Activated T-helper 17 cell treated with anti-CD3 and anti-CD28 coated beads, Interleukin-2, amount 50 U/mL, for 72 hours (primary cell): Measurements from ENCODE around the gene LRP1B. TPM values are rescaled to one million over a fixed set of nuclear protein-coding genes. Genes with fewer than 3 reads are reported as not detected.

Experiments used
- ATAC-seq: fragments of 150-1000 bp; cut with Tn5 transposase; replicated peaks from 2 replicates; pipeline ENCODE4 v1.10.0; 2021; ENCODE audit warnings: mild to moderate bottlenecking, moderate library complexity
- H3K27ac Mint-ChIP-seq: one replicate; pipeline ENCODE4 v1.8.0; 2022; ENCODE audit warnings: mixed read lengths
- H3K27me3 Mint-ChIP-seq: one replicate; pipeline ENCODE4 v1.8.0; 2022; ENCODE audit warnings: mixed read lengths
- H3K36me3 Mint-ChIP-seq: one replicate; pipeline ENCODE4 v1.8.0; 2022; ENCODE audit warnings: low read depth, mild to moderate bottlenecking, mixed read lengths
- H3K4me1 Mint-ChIP-seq: one replicate; pipeline ENCODE4 v1.8.0; 2022; ENCODE audit warnings: mixed read lengths
- H3K4me3 Mint-ChIP-seq: one replicate; pipeline ENCODE4 v1.8.0; 2022; ENCODE audit warnings: mild to moderate bottlenecking, mixed read lengths
- H3K9me3 Mint-ChIP-seq: one replicate; pipeline ENCODE4 v1.8.0; 2022; ENCODE audit warnings: mixed read lengths
- total RNA-seq, 2 donors: library from RNA; stranded (reverse); gene quantifications; one replicate each; pipeline ENCODE4 v1.2.3, GENCODE V29; 2022

The LRP1B gene
- total RNA-seq, 2 donors from 2014 or later, result not detected

- Mint-ChIP-seq H3K27me3 (no peaks in the 10 kb centered on the region), H3K4me1 (no peaks in the 10 kb centered on the region), H3K27ac (no peak overlapping the region), H3K4me3 (no peak overlapping the region), H3K9me3 (peaks cover 18% of the 10 kb centered on the region), H3K36me3 (no peaks in the 10 kb centered on the region)
- ATAC-seq, result no peak
Measured at GRCh38 chr2:141940709-141941108, 190.1 kb downstream of the LRP1B start.

GRCh38 chr2:141933226-141933625 lies 197.6 kb downstream of the LRP1B start:
- Mint-ChIP-seq H3K27me3 (no peaks in the 10 kb centered on the region), H3K9me3 (peaks cover 9% of the 10 kb centered on the region), H3K4me1 (no peaks in the 10 kb centered on the region), H3K36me3 (no peaks in the 10 kb centered on the region), H3K27ac (no peak overlapping the region), H3K4me3 (no peak overlapping the region)
- no peak for ATAC-seq

- no peak overlapping the region for H3K4me3 Mint-ChIP-seq
- H3K36me3 Mint-ChIP-seq, result no peaks in the 10 kb centered on the region
- no peaks in the 10 kb centered on the region for H3K4me1 Mint-ChIP-seq
- no peak overlapping the region for H3K27ac Mint-ChIP-seq
- no peak for ATAC-seq
- no peaks in the 10 kb centered on the region for H3K27me3 Mint-ChIP-seq
- H3K9me3 Mint-ChIP-seq, result peaks cover 14% of the 10 kb centered on the region
Measured at GRCh38 chr2:141932261-141932660, 198.6 kb downstream of the LRP1B start.

- Mint-ChIP-seq H3K4me1 (no peaks in the 10 kb centered on the region), H3K27me3 (no peaks in the 10 kb centered on the region)
Measured at GRCh38 chr2:141931797-141932196, 199.0 kb downstream of the LRP1B start.

GRCh38 chr2:141930803-141931202 lies 200.0 kb downstream of the LRP1B start:
- Mint-ChIP-seq H3K4me1 (no peaks in the 10 kb centered on the region), H3K9me3 (peaks cover 18% of the 10 kb centered on the region), H3K27ac (no peak overlapping the region), H3K36me3 (no peaks in the 10 kb centered on the region), H3K27me3 (no peaks in the 10 kb centered on the region), H3K4me3 (no peak overlapping the region)
- no peak for ATAC-seq

More at GRCh38 chr2:141931797-141932196, 199.0 kb downstream of the LRP1B start:
- ATAC-seq, result no peak
- H3K27ac Mint-ChIP-seq, result no peak overlapping the region
- H3K9me3 Mint-ChIP-seq, result peaks cover 15% of the 10 kb centered on the region
- H3K4me3 Mint-ChIP-seq, result no peak overlapping the region
- no peaks in the 10 kb centered on the region for H3K36me3 Mint-ChIP-seq

GRCh38 chr2:141929331-141930252 lies 201.2 kb downstream of the LRP1B start:
- ATAC-seq, result no peak
- Mint-ChIP-seq H3K27me3 (no peaks in the 10 kb centered on the region), H3K4me3 (no peak overlapping the region), H3K4me1 (no peaks in the 10 kb centered on the region), H3K27ac (no peak overlapping the region), H3K36me3 (no peaks in the 10 kb centered on the region), H3K9me3 (peaks cover 18% of the 10 kb centered on the region)

GRCh38 chr2:141928476-141928875 lies 202.3 kb downstream of the LRP1B start:
- Mint-ChIP-seq H3K27me3 (no peaks in the 10 kb centered on the region), H3K9me3 (peaks cover 18% of the 10 kb centered on the region), H3K4me1 (no peaks in the 10 kb centered on the region), H3K36me3 (no peaks in the 10 kb centered on the region), H3K27ac (no peak overlapping the region), H3K4me3 (no peak overlapping the region)
- ATAC-seq, result no peak

- H3K4me3 Mint-ChIP-seq, result no peak overlapping the region
- no peaks in the 10 kb centered on the region for H3K4me1 Mint-ChIP-seq
- no peaks in the 10 kb centered on the region for H3K27me3 Mint-ChIP-seq
- H3K36me3 Mint-ChIP-seq, result no peaks in the 10 kb centered on the region
- ATAC-seq, result no peak
- peaks cover 18% of the 10 kb centered on the region for H3K9me3 Mint-ChIP-seq
- H3K27ac Mint-ChIP-seq, result no peak overlapping the region
Measured at GRCh38 chr2:141927536-141927935, 203.3 kb downstream of the LRP1B start.

- Mint-ChIP-seq H3K27ac (no peak overlapping the region), H3K4me3 (no peak overlapping the region), H3K36me3 (no peaks in the 10 kb centered on the region), H3K4me1 (no peaks in the 10 kb centered on the region), H3K27me3 (no peaks in the 10 kb centered on the region), H3K9me3 (peaks cover 18% of the 10 kb centered on the region)
- ATAC-seq, result no peak
Measured at GRCh38 chr2:141925511-141925910, 205.3 kb downstream of the LRP1B start.

GRCh38 chr2:141923657-141924056 lies 207.2 kb downstream of the LRP1B start:
- no peak for ATAC-seq
- no peak overlapping the region for H3K27ac Mint-ChIP-seq
- H3K27me3 Mint-ChIP-seq, result no peaks in the 10 kb centered on the region
- H3K36me3 Mint-ChIP-seq, result no peaks in the 10 kb centered on the region
- H3K4me3 Mint-ChIP-seq, result no peak overlapping the region
- H3K4me1 Mint-ChIP-seq, result no peaks in the 10 kb centered on the region
- peaks cover 20% of the 10 kb centered on the region for H3K9me3 Mint-ChIP-seq

- H3K4me1 Mint-ChIP-seq, result no peaks in the 10 kb centered on the region
- no peak overlapping the region for H3K4me3 Mint-ChIP-seq
- ATAC-seq, result no peak
- H3K9me3 Mint-ChIP-seq, result peaks cover 10% of the 10 kb centered on the region
- H3K36me3 Mint-ChIP-seq, result no peaks in the 10 kb centered on the region
- H3K27ac Mint-ChIP-seq, result no peak overlapping the region
- no peaks in the 10 kb centered on the region for H3K27me3 Mint-ChIP-seq
Measured at GRCh38 chr2:141911485-141912066, 219.2 kb downstream of the LRP1B start.

GRCh38 chr2:141906678-141907077 lies 224.1 kb downstream of the LRP1B start:
- H3K36me3 Mint-ChIP-seq, result no peaks in the 10 kb centered on the region
- no peak for ATAC-seq
- no peaks in the 10 kb centered on the region for H3K4me1 Mint-ChIP-seq

GRCh38 chr2:141900826-141901225 lies 230.0 kb downstream of the LRP1B start:
- H3K4me3 Mint-ChIP-seq, result no peak overlapping the region
- H3K36me3 Mint-ChIP-seq, result no peaks in the 10 kb centered on the region
- H3K27me3 Mint-ChIP-seq, result no peaks in the 10 kb centered on the region
- ATAC-seq, result no peak
- H3K27ac Mint-ChIP-seq, result no peak overlapping the region
- H3K9me3 Mint-ChIP-seq, result peaks cover 3% of the 10 kb centered on the region
- no peaks in the 10 kb centered on the region for H3K4me1 Mint-ChIP-seq

More at GRCh38 chr2:141906678-141907077, 224.1 kb downstream of the LRP1B start:
- Mint-ChIP-seq H3K9me3 (peaks cover 3% of the 10 kb centered on the region), H3K27ac (no peak overlapping the region), H3K4me3 (no peak overlapping the region), H3K27me3 (no peaks in the 10 kb centered on the region)

- H3K4me3 Mint-ChIP-seq, result no peak overlapping the region
- peaks cover 3% of the 10 kb centered on the region for H3K9me3 Mint-ChIP-seq
- no peaks in the 10 kb centered on the region for H3K27me3 Mint-ChIP-seq
- no peak for ATAC-seq
- H3K36me3 Mint-ChIP-seq, result no peaks in the 10 kb centered on the region
- no peaks in the 10 kb centered on the region for H3K4me1 Mint-ChIP-seq
- no peak overlapping the region for H3K27ac Mint-ChIP-seq
Measured at GRCh38 chr2:141899740-141900139, 231.1 kb downstream of the LRP1B start.

GRCh38 chr2:141889788-141890187 lies 241.0 kb downstream of the LRP1B start:
- no peak overlapping the region for H3K4me3 Mint-ChIP-seq

More at GRCh38 chr2:141889788-141890187, 241.0 kb downstream of the LRP1B start:
- H3K4me1 Mint-ChIP-seq, result no peaks in the 10 kb centered on the region
- H3K27me3 Mint-ChIP-seq, result no peaks in the 10 kb centered on the region
- ATAC-seq, result no peak
- peaks cover 20% of the 10 kb centered on the region for H3K9me3 Mint-ChIP-seq
- no peaks in the 10 kb centered on the region for H3K36me3 Mint-ChIP-seq
- no peak overlapping the region for H3K27ac Mint-ChIP-seq
